Skeletal muscle tissue (tissue), 4 donors: ENCODE data around the gene SFTA2. TPM values are rescaled to one million over a fixed set of nuclear protein-coding genes. Genes with fewer than 3 reads are reported as not detected.
"Not testable (repeated sequence)": the region's sequence is repeated elsewhere in the genome, so short reads cannot be mapped to it uniquely, and the experiment has no call there.

ENCODE experiments used
- H3K27ac ChIP-seq: one replicate; pipeline ENCODE4 v1.7.0; 2013; ENCODE audit warnings: mild to moderate bottlenecking, low read depth, low read length, inconsistent platforms
- H3K27me3 ChIP-seq, 3 donors: one replicate each; pipeline ENCODE4 v1.7.0; 2013; ENCODE audit warnings: low read length in 3 of 3; ENCODE audit not compliant: control insufficient read depth in 3 of 3, insufficient read depth in 3 of 3
- H3K36me3 ChIP-seq, 3 donors: one replicate each; pipeline ENCODE4 v1.7.0; 2013; ENCODE audit warnings: low read length in 3 of 3; ENCODE audit not compliant: control insufficient read depth in 3 of 3, insufficient read depth in 3 of 3
- H3K4me1 ChIP-seq, 3 donors: one replicate each; pipeline ENCODE4 v1.7.0; 2013; ENCODE audit warnings: low read length in 3 of 3, mild to moderate bottlenecking in 3 of 3; ENCODE audit not compliant: control insufficient read depth in 3 of 3, insufficient read depth in 3 of 3
- H3K4me3 ChIP-seq, 3 donors: one replicate each; pipeline ENCODE4 v1.7.0; 2013; ENCODE audit warnings: low read length in 3 of 3
- H3K9ac ChIP-seq, 3 donors: one replicate each; pipeline ENCODE4 v1.7.0; 2013; ENCODE audit warnings: low read length in 3 of 3, mild to moderate bottlenecking in 3 of 3, moderate library complexity in 2 of 3, low read depth in 1 of 3
- H3K9me3 ChIP-seq, 3 donors: one replicate each; pipeline ENCODE4 v1.7.0; 2013; ENCODE audit warnings: low read length in 3 of 3; ENCODE audit not compliant: control insufficient read depth in 3 of 3
- total RNA-seq: library from RNA; depleted of rRNA; stranded (reverse); fragments of >200 nt; gene quantifications from one replicate; pipeline ENCODE4 v1.2.3, GENCODE V29; 2014
- donor health status: Osteomylitis.

Gene SFTA2
- total RNA-seq, 1 donor from 2014 or later = not detected

GRCh38 chr6:30907290-30907757 is 24.6 kb downstream of the SFTA2 start:
- not testable (repeated sequence) for H3K27me3 ChIP-seq, H3K9me3 ChIP-seq, H3K27ac ChIP-seq
- H3K9ac ChIP-seq = peak overlapping the region in 2 of 3 donors; percentile 69 to 88
- peaks cover 10 to 11% (median 10%) of the 10 kb centered on the region in 3 donors for H3K4me1 ChIP-seq
- peak overlapping the region; percentile 94 to 98 (median 94) for H3K4me3 ChIP-seq
- H3K36me3 ChIP-seq = peaks cover 19 to 27% (median 26%) of the 10 kb centered on the region in 3 donors

GRCh38 chr6:30903236-30903635 is 28.7 kb downstream of the SFTA2 start:
- no peaks in the 10 kb centered on the region for H3K9me3 ChIP-seq
- no peaks in the 10 kb centered on the region for H3K27me3 ChIP-seq
- no peak overlapping the region for H3K9ac ChIP-seq
- H3K4me1 ChIP-seq = no peaks in the 10 kb centered on the region
- H3K27ac ChIP-seq = no peak overlapping the region
- H3K36me3 ChIP-seq = peaks cover 14 to 17% (median 15%) of the 10 kb centered on the region in 3 donors
- H3K4me3 ChIP-seq = no peak overlapping the region

GRCh38 chr6:30902709-30903108 is 29.3 kb downstream of the SFTA2 start:
- Histone ChIP-seq H3K4me1 (no peaks in the 10 kb centered on the region), H3K9ac (no peak overlapping the region), H3K36me3 (peaks cover 19 to 22% (median 20%) of the 10 kb centered on the region in 3 donors), H3K27ac (no peak overlapping the region), H3K4me3 (no peak overlapping the region), H3K9me3 (no peaks in the 10 kb centered on the region), H3K27me3 (no peaks in the 10 kb centered on the region)

GRCh38 chr6:30902196-30902595 is 29.8 kb downstream of the SFTA2 start:
- H3K9me3 ChIP-seq, H3K9ac ChIP-seq, H3K27me3 ChIP-seq, H3K4me3 ChIP-seq, H3K27ac ChIP-seq, H3K4me1 ChIP-seq: not testable (repeated sequence)
- H3K36me3 ChIP-seq = peaks cover 23 to 27% (median 26%) of the 10 kb centered on the region in 3 donors

GRCh38 chr6:30901436-30901835 is 30.5 kb downstream of the SFTA2 start:
- H3K27ac ChIP-seq = no peak overlapping the region
- H3K36me3 ChIP-seq = peaks cover 29 to 33% (median 32%) of the 10 kb centered on the region in 3 donors
- no peaks in the 10 kb centered on the region for H3K9me3 ChIP-seq
- H3K4me3 ChIP-seq = no peak overlapping the region
- H3K9ac ChIP-seq = no peak overlapping the region
- no peaks in the 10 kb centered on the region for H3K4me1 ChIP-seq
- H3K27me3 ChIP-seq = no peaks in the 10 kb centered on the region

GRCh38 chr6:30900863-30901417 is 31.0 kb downstream of the SFTA2 start:
- Histone ChIP-seq H3K9me3 (no peaks in the 10 kb centered on the region), H3K9ac (no peak overlapping the region), H3K27ac (no peak overlapping the region), H3K27me3 (no peaks in the 10 kb centered on the region), H3K36me3 (peaks cover 34 to 37% (median 37%) of the 10 kb centered on the region in 3 donors), H3K4me3 (no peak overlapping the region), H3K4me1 (no peaks in the 10 kb centered on the region)

- Histone ChIP-seq H3K9me3 (no peaks in the 10 kb centered on the region), H3K4me3 (no peak overlapping the region), H3K9ac (no peak overlapping the region), H3K27ac (no peak overlapping the region), H3K4me1 (no peaks in the 10 kb centered on the region), H3K27me3 (no peaks in the 10 kb centered on the region), H3K36me3 (peaks cover 53 to 58% (median 56%) of the 10 kb centered on the region in 3 donors)
Measured at GRCh38 chr6:30898750-30899360, 33.1 kb downstream of the SFTA2 start.

GRCh38 chr6:30897882-30898281 is 34.1 kb downstream of the SFTA2 start:
- H3K27ac ChIP-seq = no peak overlapping the region
- no peaks in the 10 kb centered on the region for H3K9me3 ChIP-seq
- no peak overlapping the region for H3K9ac ChIP-seq
- peaks cover 62 to 67% (median 65%) of the 10 kb centered on the region in 3 donors for H3K36me3 ChIP-seq
- no peaks in the 10 kb centered on the region for H3K4me1 ChIP-seq
- no peaks in the 10 kb centered on the region for H3K27me3 ChIP-seq
- H3K4me3 ChIP-seq = no peak overlapping the region

GRCh38 chr6:30896541-30896940 is 35.4 kb downstream of the SFTA2 start:
- Histone ChIP-seq H3K9me3 (no peaks in the 10 kb centered on the region), H3K4me3 (no peak overlapping the region), H3K9ac (no peak overlapping the region), H3K4me1 (no peaks in the 10 kb centered on the region), H3K27ac (no peak overlapping the region), H3K36me3 (peaks cover 75 to 81% (median 78%) of the 10 kb centered on the region in 3 donors), H3K27me3 (no peaks in the 10 kb centered on the region)

GRCh38 chr6:30895343-30895742 is 36.6 kb downstream of the SFTA2 start:
- H3K27me3 ChIP-seq = no peaks in the 10 kb centered on the region
- peak overlapping the region in 1 of 3 donors; percentile 25 for H3K9ac ChIP-seq
- no peak overlapping the region for H3K27ac ChIP-seq
- no peak overlapping the region for H3K4me3 ChIP-seq
- peaks cover 85 to 93% (median 90%) of the 10 kb centered on the region in 3 donors for H3K36me3 ChIP-seq
- peaks cover 0 to 3% (median 2%) of the 10 kb centered on the region in 3 donors for H3K4me1 ChIP-seq
- no peaks in the 10 kb centered on the region for H3K9me3 ChIP-seq
